Caco-2 (cell line): ENCODE measurements around the gene ARHGAP19. TPM values are rescaled to one million over a fixed set of nuclear protein-coding genes. Genes with fewer than 3 reads are reported as not detected.

ENCODE experiments used
- BruUV-seq: library from RNA; stranded (reverse); fragments of 400-500 nt; replicated peaks from 2 replicates; lab custom pipeline; 2021; lab: Mats Ljungman, UMichigan
- CTCF ChIA-PET: fragments of 300-600 bp; sonication (Branson Sonifier 250); formaldehyde crosslinking; loops from one replicate; lab custom pipeline; 2022; ENCODE audit warnings: antibody characterized with exemption; lab: Charles Lee
- POLR2A ChIA-PET: fragments of 300-600 bp; sonication (Branson Sonifier 250); formaldehyde crosslinking; loops from one replicate; lab custom pipeline; 2022; ENCODE audit warnings: antibody characterized with exemption; lab: Charles Lee
- DNase-seq, 2 experiments: peaks; one replicate each; pipeline versions ENCODE4 v3.0.0 to v3.0.0-alpha.2; 2020 to 2022
- H3K27me3 ChIP-seq: replicated peaks from 2 replicates; pipeline ENCODE4 v1.6.0; 2011; ENCODE audit warnings: low read length; ENCODE audit not compliant: control insufficient read depth, insufficient read depth
- H3K36me3 ChIP-seq: 2 replicates; pipeline ENCODE4 v1.5.1; 2011; ENCODE audit warnings: low read length; ENCODE audit not compliant: control insufficient read depth, insufficient read depth
- H3K4me1 ChIP-seq: fragments of 250-450 bp; sonication (Bioruptor Pico); 2 replicates; pipeline ENCODE4 v1.5.1; 2020; ENCODE audit warnings: mild to moderate bottlenecking
- H3K4me3 ChIP-seq: 2 replicates; pipeline ENCODE4 v1.5.1; 2011; ENCODE audit warnings: low read depth, mild to moderate bottlenecking, control low read depth, low read length
- H3K9me3 ChIP-seq: fragments of 250-450 bp; sonication (Bioruptor Pico); 2 replicates; pipeline ENCODE4 v1.5.1; 2020; ENCODE audit warnings: mild to moderate bottlenecking, moderate library complexity
- H3K27ac Mint-ChIP-seq: one replicate; pipeline ENCODE4 v1.8.0; 2022; ENCODE audit warnings: mixed read lengths; ENCODE audit not compliant: unreplicated experiment
- H3K27me3 Mint-ChIP-seq: one replicate; pipeline ENCODE4 v1.8.0; 2022; ENCODE audit warnings: mixed read lengths; ENCODE audit not compliant: insufficient read depth, unreplicated experiment
- H3K36me3 Mint-ChIP-seq: one replicate; pipeline ENCODE4 v1.8.0; 2022; ENCODE audit warnings: mild to moderate bottlenecking, mixed read lengths; ENCODE audit not compliant: insufficient read depth, unreplicated experiment
- H3K4me1 Mint-ChIP-seq: one replicate; pipeline ENCODE4 v1.8.0; 2022; ENCODE audit warnings: low read depth, mixed read lengths; ENCODE audit not compliant: unreplicated experiment
- H3K4me3 Mint-ChIP-seq: one replicate; pipeline ENCODE4 v1.8.0; 2022; ENCODE audit warnings: mild to moderate bottlenecking, moderate library complexity, mixed read lengths; ENCODE audit not compliant: unreplicated experiment
- H3K9me3 Mint-ChIP-seq: one replicate; pipeline ENCODE4 v1.8.0; 2022; ENCODE audit warnings: mixed read lengths; ENCODE audit not compliant: unreplicated experiment
- intact Hi-C: fragments of 100-400 bp; cut with micrococcal nuclease; formaldehyde crosslinking; loops from one replicate; pipeline ENCODE4 v1.10.0; 2022; ENCODE audit not compliant: unreplicated experiment
- total RNA-seq: library from RNA; stranded (reverse); gene quantifications from 2 replicates; pipeline ENCODE4 v1.2.3, GENCODE V29; 2022
- TF ChIP-seq, protein P1 (sequence below), 2 experiments: fragments of 200-600 bp in 1 of 2; IDR thresholded peaks; 1 replicate in 1 of 2; 2 replicates in 1 of 2; pipeline versions ENCODE4 v1.5.1 to v1.8.0; 2011 to 2022; ENCODE audit warnings: antibody characterized with exemption in 1 of 2, control low read depth in 1 of 2, inconsistent platforms in 1 of 2, low read depth in 1 of 2, low read length in 1 of 2, mild to moderate bottlenecking in 1 of 2, moderate library complexity in 1 of 2; ENCODE audit not compliant: insufficient read depth in 1 of 2, severe bottlenecking in 1 of 2, unreplicated experiment in 1 of 2

Gene ARHGAP19
- total RNA-seq, 1 experiment from 2014 or later: 13.9 TPM

DNA sequence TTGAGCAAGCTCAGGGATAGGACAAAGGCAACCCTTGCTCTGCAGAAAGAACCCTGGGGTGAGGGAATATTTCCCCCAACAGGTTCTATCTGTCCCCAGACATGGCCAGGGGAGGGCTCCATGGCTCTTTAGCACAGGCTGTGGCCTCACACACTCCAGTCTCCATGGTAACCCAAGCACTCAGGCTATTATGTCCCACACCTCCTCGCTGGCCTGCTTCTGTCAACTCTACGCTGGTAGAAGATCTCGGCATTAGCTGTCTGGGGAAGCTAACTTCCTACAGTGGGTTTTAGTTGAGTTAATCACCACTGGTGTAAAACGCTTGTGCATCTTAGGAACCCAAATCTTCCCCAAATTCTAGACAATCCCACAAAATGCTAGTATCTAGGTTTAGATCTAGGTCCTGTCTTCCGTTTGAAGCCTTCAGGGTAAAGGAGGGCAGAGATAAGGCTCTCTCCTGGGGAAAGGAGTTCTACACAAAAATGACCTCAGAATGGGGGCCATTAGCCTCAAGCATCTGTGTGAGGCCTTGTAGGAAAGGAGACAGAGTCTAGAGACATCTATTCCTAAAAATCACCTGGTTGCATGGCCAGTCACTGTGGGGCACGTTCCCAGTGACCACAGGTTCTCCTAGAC lies 70.0 kb downstream of the ARHGAP19 start:
- H3K36me3 Mint-ChIP-seq: peaks cover 4% of the 10 kb centered on the region
- ChIA-PET CTCF (interaction anchor here (1.0 kb wide), 1 partner anchor 150 kb away, joined by 4 read pairs; no protein-coding TSS in a partner anchor), POLR2A (no interaction called here)
- Histone ChIP-seq H3K4me3 (no peak overlapping the region), H3K9me3 (no peaks in the 10 kb centered on the region), H3K36me3 (no peaks in the 10 kb centered on the region), H3K27me3 (no peaks in the 10 kb centered on the region), H3K4me1 (no peaks in the 10 kb centered on the region)
- intact Hi-C loops: no loop called here
- DNase-seq: peak in 1 of 2 experiments; percentile 35
- no TSS peak for BruUV-seq
- no peak overlapping the region for H3K27ac Mint-ChIP-seq
- no peaks in the 10 kb centered on the region for H3K9me3 Mint-ChIP-seq
- no peak overlapping the region for H3K4me3 Mint-ChIP-seq
- H3K27me3 Mint-ChIP-seq: no peaks in the 10 kb centered on the region
- TF ChIP-seq, protein P1, sequence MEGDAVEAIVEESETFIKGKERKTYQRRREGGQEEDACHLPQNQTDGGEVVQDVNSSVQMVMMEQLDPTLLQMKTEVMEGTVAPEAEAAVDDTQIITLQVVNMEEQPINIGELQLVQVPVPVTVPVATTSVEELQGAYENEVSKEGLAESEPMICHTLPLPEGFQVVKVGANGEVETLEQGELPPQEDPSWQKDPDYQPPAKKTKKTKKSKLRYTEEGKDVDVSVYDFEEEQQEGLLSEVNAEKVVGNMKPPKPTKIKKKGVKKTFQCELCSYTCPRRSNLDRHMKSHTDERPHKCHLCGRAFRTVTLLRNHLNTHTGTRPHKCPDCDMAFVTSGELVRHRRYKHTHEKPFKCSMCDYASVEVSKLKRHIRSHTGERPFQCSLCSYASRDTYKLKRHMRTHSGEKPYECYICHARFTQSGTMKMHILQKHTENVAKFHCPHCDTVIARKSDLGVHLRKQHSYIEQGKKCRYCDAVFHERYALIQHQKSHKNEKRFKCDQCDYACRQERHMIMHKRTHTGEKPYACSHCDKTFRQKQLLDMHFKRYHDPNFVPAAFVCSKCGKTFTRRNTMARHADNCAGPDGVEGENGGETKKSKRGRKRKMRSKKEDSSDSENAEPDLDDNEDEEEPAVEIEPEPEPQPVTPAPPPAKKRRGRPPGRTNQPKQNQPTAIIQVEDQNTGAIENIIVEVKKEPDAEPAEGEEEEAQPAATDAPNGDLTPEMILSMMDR (IDR thresholded peaks at IDR 0.05; ENCODE audit: insufficient read depth in 1 of 2, low read depth in 1 of 2, low read length in 1 of 2, severe bottlenecking in 1 of 2, unreplicated experiment in 1 of 2): no peak
- H3K4me1 Mint-ChIP-seq: peaks cover 5% of the 10 kb centered on the region

- Histone ChIP-seq H3K9me3 (no peaks in the 10 kb centered on the region), H3K36me3 (no peaks in the 10 kb centered on the region), H3K4me3 (no peak overlapping the region), H3K4me1 (no peaks in the 10 kb centered on the region), H3K27me3 (no peaks in the 10 kb centered on the region)
- no peak for DNase-seq
- TF ChIP-seq, protein P1 (IDR thresholded peaks at IDR 0.05; ENCODE audit: insufficient read depth in 1 of 2, low read depth in 1 of 2, low read length in 1 of 2, severe bottlenecking in 1 of 2, unreplicated experiment in 1 of 2): no peak
- Mint-ChIP-seq H3K27ac (no peak overlapping the region), H3K9me3 (no peaks in the 10 kb centered on the region), H3K4me1 (no peaks in the 10 kb centered on the region), H3K4me3 (no peak overlapping the region), H3K27me3 (no peaks in the 10 kb centered on the region), H3K36me3 (peaks cover 4% of the 10 kb centered on the region)
- POLR2A ChIA-PET: no interaction called here
- BruUV-seq: no TSS peak
- intact Hi-C loops: no loop called here
- CTCF ChIA-PET: no interaction called here
Observed at GRCh38 chr10:97220355-97220754, 72.1 kb downstream of the ARHGAP19 start.

DNA sequence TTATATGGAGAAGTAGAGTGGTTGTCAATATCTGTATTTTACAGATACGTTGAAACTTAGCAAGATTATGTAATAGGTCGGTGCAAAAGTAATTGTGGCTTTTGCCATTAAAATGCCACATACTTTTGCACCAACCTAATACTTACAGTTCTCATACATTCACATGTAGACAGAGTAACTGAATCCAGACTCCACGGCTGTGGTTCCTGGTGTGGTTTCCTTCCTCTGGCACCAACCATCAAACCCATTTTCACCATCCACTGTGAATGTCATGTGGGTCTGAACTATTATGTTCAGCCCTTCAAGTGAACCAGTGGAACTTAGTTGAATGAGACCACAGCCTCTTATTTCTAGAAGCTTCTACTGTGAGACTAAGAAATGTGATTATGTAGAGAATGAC lies 75.1 kb downstream of the ARHGAP19 start:
- H3K4me1 ChIP-seq: no peaks in the 10 kb centered on the region
- H3K36me3 Mint-ChIP-seq: peaks cover 4% of the 10 kb centered on the region
- TF ChIP-seq, protein P1 (IDR thresholded peaks at IDR 0.05; ENCODE audit: insufficient read depth in 1 of 2, low read depth in 1 of 2, low read length in 1 of 2, severe bottlenecking in 1 of 2, unreplicated experiment in 1 of 2): no peak
- no peak for DNase-seq
- no peak overlapping the region for H3K27ac Mint-ChIP-seq
- H3K27me3 ChIP-seq: no peaks in the 10 kb centered on the region
- ChIA-PET CTCF (no interaction called here), POLR2A (no interaction called here)
- H3K4me3 Mint-ChIP-seq: no peak overlapping the region
- intact Hi-C loops: no loop called here
- H3K9me3 ChIP-seq: no peaks in the 10 kb centered on the region
- no peaks in the 10 kb centered on the region for H3K27me3 Mint-ChIP-seq
- no peaks in the 10 kb centered on the region for H3K4me1 Mint-ChIP-seq
- H3K9me3 Mint-ChIP-seq: no peaks in the 10 kb centered on the region
- BruUV-seq: no TSS peak
- H3K36me3 ChIP-seq: no peaks in the 10 kb centered on the region
- H3K4me3 ChIP-seq: no peak overlapping the region
